GM10248 (cell line): ENCODE results near the gene GNPDA2.

ENCODE experiments used
- CTCF ChIA-PET: fragments of 300-600 bp; sonication (Branson Sonifier 250); formaldehyde crosslinking; extraction: SDS; loops from one replicate; lab custom pipeline; 2021; ENCODE audit warnings: antibody characterized with exemption; lab: Yijun Ruan, JAX
- POLR2A ChIA-PET: fragments of 350-650 bp; sonication (Branson Sonifier 250); formaldehyde crosslinking; extraction: SDS; loops from one replicate; lab custom pipeline; 2020; ENCODE audit warnings: antibody characterized with exemption; lab: Yijun Ruan, JAX
- DNase-seq: peaks from one replicate; pipeline ENCODE4 v3.0.0; 2012; ENCODE audit errors: extremely low spot score
- TF ChIP-seq, protein P1 (sequence below): IDR thresholded peaks from 2 replicates; pipeline ENCODE4 v1.5.1; 2012; ENCODE audit warnings: mild to moderate bottlenecking, low read depth; ENCODE audit errors: extremely low read depth, missing control alignments, control extremely low read depth

Gene GNPDA2

DNA sequence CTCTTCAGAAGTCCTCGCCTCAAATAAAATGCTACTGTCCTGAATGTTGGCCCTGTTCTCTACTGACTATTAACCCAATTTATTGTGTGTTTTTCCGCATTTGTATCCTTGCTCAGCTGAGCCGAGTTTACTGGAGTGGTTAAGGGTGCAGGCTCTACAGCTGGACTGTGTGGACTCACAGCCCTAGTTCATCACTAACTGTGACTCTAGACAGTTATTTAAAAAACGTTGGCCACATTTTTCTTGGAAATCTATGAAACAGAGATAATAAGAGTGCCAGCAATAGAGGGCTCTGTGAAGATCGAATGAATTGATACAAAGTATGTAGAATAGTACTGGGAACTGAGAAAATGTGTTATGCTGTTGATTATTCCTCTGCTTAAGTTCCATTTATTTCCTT is 51.0 kb downstream of the GNPDA2 start:
- DNase-seq: no peak
- ChIA-PET CTCF (interaction anchor here (0.7 to 1.2 kb wide), 3 partner anchors 9 to 46 kb away, joined by 3 read pairs; no protein-coding TSS in a partner anchor), POLR2A (no interaction called here)
- TF ChIP-seq, protein P1, sequence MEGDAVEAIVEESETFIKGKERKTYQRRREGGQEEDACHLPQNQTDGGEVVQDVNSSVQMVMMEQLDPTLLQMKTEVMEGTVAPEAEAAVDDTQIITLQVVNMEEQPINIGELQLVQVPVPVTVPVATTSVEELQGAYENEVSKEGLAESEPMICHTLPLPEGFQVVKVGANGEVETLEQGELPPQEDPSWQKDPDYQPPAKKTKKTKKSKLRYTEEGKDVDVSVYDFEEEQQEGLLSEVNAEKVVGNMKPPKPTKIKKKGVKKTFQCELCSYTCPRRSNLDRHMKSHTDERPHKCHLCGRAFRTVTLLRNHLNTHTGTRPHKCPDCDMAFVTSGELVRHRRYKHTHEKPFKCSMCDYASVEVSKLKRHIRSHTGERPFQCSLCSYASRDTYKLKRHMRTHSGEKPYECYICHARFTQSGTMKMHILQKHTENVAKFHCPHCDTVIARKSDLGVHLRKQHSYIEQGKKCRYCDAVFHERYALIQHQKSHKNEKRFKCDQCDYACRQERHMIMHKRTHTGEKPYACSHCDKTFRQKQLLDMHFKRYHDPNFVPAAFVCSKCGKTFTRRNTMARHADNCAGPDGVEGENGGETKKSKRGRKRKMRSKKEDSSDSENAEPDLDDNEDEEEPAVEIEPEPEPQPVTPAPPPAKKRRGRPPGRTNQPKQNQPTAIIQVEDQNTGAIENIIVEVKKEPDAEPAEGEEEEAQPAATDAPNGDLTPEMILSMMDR: no peak

DNA sequence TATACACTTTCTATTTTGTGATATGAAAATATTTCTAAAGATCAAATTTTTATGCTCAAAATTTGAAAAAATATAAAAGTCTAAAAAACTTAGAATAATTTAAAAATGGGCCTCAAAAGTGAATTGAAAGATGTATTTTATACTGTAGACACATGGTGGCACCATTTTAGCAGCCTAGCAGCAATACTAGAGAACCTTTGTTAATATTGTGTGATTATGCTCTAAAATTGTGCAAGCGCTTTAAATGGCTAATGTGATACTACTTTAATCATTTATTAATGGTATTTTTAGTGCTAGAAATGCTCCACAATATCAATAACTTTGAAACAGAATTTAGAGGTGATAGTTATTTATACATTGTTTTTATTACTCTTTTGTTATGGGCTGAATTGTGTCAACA is 51.9 kb downstream of the GNPDA2 start:
- POLR2A ChIA-PET: no interaction called here

DNA sequence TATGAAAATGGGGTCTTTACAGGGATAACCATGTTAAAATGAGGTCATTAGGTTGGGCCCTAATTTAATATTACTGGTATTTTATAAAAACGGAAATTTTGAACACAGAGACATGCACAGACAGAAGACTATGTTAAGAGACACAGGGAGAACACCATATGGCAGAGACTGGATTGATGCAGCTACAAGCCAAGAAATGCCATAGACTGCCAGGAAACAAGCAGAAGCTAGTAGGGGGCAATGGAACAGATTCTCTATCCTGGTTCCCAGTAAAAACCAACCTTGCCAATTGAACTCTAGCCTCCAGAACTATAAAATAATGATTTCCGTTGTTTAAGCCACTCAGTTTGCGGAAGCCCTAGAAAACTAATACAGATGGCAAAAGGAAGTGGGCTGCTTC is 54.7 kb downstream of the GNPDA2 start:
- DNase-seq: no peak
- ChIA-PET POLR2A (no interaction called here), CTCF (interaction anchor here (1.6 kb wide), 1 partner anchor 9 kb away, joined by 4 read pairs; no protein-coding TSS in a partner anchor)
- TF ChIP-seq, protein P1: no peak

More for the DNA sequence above, 51.9 kb downstream of the GNPDA2 start:
- DNase-seq: no peak
- TF ChIP-seq, protein P1: no peak
- CTCF ChIA-PET: no interaction called here

DNA sequence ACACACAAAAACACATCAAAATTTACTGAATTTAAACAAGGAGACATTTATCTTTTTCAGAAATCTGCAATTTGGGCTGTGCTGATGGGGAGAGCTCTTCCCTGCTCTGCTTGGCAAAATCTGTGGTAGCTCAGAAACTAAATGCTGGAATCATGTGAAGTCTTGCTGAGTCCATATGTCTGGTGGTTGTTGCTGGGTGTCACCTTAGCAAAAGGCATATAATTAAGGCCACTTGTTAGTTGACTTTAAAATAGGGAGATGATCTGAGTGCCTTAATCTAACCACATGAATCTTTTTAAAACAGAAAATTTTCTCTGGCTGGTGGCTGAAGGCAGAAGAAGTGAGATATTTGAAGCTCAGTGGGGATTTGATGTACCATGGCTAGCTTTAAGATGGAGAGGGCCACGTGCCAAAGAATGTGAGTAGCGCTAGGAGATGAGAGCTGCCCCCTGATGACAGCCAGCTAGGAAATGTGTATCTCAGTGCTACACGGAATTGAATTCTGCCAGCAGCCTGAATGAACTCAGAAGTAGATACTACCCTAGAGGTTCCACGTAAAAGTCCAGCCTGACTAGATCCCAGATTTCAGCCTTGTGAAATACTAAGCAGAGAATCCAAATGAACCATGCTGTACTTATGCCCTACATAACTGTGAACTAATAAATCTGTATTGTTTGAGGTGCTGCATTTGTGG is 55.7 kb downstream of the GNPDA2 start:
- ChIA-PET POLR2A (no interaction called here), CTCF (no interaction called here)
- no peak for DNase-seq

DNA sequence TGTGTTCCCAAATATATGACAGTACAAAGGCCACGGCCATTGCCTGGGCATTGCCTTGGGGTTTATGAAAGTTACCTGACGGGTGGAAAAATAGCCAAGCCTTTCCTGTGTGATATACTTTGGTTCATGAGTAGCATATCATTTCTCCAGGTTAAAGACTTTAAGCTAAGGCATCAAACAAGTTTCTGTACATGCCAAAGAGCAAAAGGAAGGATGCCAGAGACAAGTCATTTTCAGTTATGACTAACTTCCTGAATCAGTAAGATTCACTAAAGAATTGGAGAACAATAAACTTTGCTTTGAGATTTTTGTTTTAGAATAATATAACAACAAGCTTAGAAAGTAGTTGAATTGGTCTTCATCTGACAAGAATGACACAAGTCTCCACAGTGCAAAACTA is 57.8 kb downstream of the GNPDA2 start:
- ChIA-PET CTCF (interaction anchor here (0.8 to 1.4 kb wide), 2 partner anchors 9 to 16 kb away, joined by 3 to 6 read pairs; partner anchors contain the start of gene GUF1), POLR2A (no interaction called here)
- TF ChIP-seq, protein P1: no peak
- no peak for DNase-seq

More for the DNA sequence above, 55.7 kb downstream of the GNPDA2 start:
- TF ChIP-seq, protein P1: no peak

DNA sequence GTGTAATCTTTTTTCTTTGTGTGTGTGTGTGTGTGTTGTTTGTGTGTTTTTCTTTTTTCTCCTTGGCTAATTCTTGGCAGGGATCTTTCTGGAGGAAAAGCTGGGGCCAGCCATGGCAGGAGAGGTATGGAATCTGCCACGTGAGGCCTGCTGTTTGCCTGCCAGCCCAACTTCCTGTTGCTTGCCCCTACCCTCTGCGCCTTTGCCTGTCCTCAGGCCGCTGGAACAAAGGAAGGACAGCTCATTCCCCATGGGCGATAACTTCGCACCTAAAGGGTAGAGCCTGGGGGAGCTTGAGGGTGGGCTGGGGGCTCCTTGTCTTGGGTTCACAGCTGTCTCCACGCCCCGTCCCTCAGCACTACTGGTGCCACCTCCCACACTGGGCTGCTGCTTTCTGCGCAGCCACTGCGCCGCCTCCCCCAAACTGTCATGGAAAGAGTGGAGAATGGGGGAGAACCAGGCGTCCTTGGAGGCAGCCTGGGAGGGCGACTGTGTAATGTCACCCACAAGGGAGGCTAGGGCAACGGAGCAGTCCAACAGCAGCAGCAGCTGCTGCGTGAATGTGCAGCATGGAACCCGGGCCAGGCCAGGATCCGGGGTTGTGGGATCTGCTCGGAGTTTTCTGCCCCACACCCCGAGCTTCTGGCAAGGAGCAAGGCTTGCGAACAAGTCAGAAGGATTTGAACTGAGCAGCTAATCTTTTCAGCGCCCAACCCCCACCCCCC is 62.7 kb downstream of the GNPDA2 start:
- no peak for DNase-seq
- ChIA-PET CTCF (interaction anchor here (1.2 to 1.5 kb wide), 3 partner anchors 8 to 35 kb away, joined by 3 to 4 read pairs (median 3); no protein-coding TSS in a partner anchor), POLR2A (interaction anchor here (0.6 kb wide), 1 partner anchor 32 kb away, joined by 3 read pairs; no protein-coding TSS in a partner anchor)
- TF ChIP-seq, protein P1: no peak
